HL-60/S4 treated with phorbol 12-myristate 13-acetate at 8.2 ng/mL for 4 days and 3 days (cell line): ENCODE measurements around the gene ZNF365.
"Not testable (repeated sequence)": the region's sequence is repeated elsewhere in the genome, so short reads cannot be mapped to it uniquely, and the experiment has no call there.

ENCODE experiments used
- in situ Hi-C: fragments of 300-500 bp; cut with MboI; formaldehyde crosslinking; loops from 2 replicates; pipeline ENCODE4 v1.15.0; 2022; ENCODE audit warnings: low sequenced_read_pairs

ZNF365 gene

DNA sequence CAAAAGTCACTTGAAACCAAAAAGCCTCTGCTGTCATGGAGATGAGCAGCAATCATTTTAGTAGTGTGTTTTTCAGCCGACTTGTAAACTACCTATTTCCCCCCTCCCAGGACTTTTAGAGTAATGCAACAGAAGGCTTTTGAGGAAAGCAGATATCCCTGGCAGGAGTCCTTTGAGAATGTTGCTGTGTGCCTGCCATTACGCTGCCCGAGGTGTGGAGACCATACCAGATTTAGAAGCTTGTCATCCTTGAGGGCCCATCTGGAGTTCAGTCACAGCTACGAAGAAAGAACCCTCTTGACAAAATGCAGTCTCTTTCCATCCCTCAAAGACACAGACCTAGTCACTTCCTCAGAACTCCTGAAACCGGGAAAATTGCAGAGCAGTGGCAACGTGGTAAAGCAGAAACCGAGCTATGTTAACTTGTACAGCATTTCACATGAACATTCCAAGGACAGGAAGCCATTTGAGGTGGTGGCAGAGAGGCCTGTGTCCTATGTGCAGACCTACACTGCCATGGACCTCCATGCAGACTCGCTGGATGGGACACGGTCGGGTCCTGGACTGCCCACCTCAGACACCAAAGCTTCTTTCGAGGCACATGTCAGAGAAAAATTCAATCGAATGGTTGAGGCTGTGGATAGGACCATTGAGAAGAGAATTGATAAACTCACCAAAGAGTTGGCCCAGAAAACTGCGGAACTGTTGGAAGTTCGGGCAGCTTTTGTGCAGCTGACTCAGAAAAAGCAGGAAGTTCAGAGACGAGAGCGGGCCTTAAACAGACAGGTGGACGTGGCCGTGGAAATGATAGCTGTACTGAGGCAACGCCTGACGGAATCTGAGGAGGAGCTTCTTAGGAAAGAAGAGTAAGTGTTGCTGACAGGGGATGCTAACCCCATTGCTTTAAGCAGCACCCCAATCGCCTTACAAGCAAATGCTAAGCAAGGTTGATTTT, 2.2 kb downstream of the ZNF365 start:
- in situ Hi-C loops, result no loop called here

DNA sequence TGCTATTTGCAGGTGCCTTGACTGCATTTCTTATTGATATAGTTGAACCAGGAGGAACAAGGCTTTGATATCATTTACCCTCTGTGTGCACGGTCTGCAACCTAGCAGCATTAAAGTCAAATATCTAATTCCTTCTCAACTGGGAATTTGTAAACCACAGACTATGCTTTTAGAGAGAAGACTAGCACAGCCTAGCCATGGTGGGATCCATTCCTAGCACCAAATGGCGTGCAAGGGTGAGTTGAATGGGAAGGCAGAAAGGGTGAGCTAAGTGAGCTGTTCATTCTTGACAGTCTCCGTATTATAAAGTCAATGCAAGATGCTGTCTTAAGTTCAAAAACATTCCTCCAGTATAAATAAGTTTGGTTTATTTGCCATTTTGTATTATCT, 2.9 kb downstream of the ZNF365 start:
- in situ Hi-C loops, result no loop called here

- in situ Hi-C loops, result no loop called here
Measured at GRCh38 chr10:62377966-62378365, 3.8 kb downstream of the ZNF365 start.

- in situ Hi-C loops, result not testable (repeated sequence)
Measured at GRCh38 chr10:62378877-62379276, 4.7 kb downstream of the ZNF365 start.

- in situ Hi-C loops, result no loop called here
Measured at GRCh38 chr10:62379394-62379793, 5.2 kb downstream of the ZNF365 start.

GRCh38 chr10:62380016-62380415, 5.8 kb downstream of the ZNF365 start:
- in situ Hi-C loops, result no loop called here

DNA sequence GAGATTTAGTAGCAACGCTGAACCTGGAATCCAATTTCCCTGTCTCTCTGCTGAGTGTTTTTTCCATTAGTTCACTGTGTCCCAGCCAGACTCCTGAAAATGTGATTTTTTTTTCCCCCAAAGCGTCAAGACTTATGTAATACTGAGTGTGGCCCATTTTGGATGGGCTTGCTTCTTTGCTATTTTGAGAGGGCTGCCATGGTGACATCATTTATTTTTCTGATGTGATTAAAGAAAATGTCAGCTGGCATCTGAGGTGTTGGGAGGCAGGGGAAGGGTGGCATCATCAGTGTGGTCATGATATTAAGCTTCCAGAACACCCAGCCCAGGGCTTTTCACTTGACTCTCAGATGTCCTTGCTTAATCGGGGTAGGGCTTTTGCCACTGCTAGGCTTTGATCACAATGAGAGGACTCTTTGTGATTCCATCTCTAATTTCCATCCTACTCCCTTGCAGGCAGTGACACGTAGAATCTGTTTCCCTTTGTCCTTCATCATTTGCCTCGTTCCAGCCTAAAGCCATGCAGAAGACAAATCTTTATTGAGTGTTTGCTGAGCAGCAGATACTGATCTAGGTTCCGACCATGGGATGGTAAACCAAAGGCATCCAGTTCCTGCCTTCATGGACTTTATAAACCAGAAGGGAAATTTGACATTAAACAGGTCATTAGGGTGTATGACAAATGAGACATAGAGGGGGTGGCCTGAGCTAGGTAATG, 7.4 kb downstream of the ZNF365 start:
- in situ Hi-C loops, result no loop called here

GRCh38 chr10:62382831-62383230, 8.7 kb downstream of the ZNF365 start:
- in situ Hi-C loops, result no loop called here

DNA sequence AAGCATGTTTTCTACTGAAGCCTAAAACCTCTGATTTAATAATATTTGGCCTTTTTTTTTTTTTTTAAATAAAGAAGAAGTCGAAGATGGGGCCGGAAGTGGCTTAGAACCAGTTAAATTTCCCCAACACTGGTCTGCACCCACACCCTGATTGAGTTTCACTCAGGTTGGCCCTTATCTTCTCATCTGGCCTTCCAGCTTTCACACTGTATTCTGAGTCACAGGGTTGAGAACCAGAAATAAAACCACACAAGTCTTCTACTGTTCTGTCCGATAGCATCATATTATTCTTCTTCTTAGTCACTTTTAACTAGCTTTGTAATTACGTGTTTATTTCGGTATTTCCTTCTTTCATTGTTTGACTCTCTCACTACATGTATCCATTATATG, 9.9 kb downstream of the ZNF365 start:
- in situ Hi-C loops, result no loop called here

- in situ Hi-C loops, result no loop called here
Measured at GRCh38 chr10:62384447-62385081, 10.4 kb downstream of the ZNF365 start.

- in situ Hi-C loops, result no loop called here
Measured at GRCh38 chr10:62386356-62387320, 12.5 kb downstream of the ZNF365 start.

DNA sequence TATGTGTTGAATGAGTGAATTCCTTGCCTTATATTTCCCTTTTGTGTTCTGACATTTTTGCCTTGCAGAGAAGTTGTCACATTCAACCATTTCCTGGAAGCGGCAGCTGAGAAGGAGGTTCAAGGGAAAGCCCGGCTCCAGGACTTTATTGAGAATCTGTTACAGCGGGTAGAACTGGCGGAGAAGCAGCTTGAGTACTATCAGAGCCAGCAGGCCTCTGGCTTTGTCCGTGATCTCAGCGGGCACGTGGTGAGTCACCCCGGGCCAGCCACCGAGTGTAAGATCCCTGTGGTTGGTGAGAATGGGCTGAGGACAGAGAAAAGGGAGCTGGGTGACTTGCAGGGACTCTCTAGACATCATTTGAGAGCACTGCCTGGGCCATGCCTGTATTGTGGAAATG, 14.2 kb downstream of the ZNF365 start:
- in situ Hi-C loops, result no loop called here

- in situ Hi-C loops, result no loop called here
Measured at GRCh38 chr10:62390497-62391176, 16.5 kb downstream of the ZNF365 start.

- in situ Hi-C loops, result no loop called here
Measured at GRCh38 chr10:62393237-62393636, 19.1 kb downstream of the ZNF365 start.

GRCh38 chr10:62394556-62395018, 20.4 kb downstream of the ZNF365 start:
- in situ Hi-C loops, result no loop called here

DNA sequence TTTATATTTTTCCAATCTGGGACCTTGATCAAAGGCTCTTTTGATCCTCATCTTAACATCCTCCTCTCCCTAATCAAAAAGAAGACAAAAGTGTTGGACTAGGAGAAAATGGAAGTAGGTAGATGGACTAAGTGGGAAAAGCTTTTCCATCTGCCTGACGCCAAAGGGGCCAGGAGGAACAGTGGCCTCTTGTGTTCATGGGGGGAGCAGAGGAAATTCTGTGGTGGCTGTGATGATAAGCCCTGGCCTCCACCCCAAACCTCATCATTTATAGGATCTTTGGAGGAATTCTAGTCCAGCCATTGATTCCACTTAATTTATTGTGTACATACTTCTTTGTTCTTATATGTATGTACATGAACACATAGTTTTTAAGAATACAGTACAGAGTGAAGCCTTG, 21.7 kb downstream of the ZNF365 start:
- in situ Hi-C loops, result no loop called here

GRCh38 chr10:62396864-62397263, 22.7 kb downstream of the ZNF365 start:
- in situ Hi-C loops, result no loop called here

DNA sequence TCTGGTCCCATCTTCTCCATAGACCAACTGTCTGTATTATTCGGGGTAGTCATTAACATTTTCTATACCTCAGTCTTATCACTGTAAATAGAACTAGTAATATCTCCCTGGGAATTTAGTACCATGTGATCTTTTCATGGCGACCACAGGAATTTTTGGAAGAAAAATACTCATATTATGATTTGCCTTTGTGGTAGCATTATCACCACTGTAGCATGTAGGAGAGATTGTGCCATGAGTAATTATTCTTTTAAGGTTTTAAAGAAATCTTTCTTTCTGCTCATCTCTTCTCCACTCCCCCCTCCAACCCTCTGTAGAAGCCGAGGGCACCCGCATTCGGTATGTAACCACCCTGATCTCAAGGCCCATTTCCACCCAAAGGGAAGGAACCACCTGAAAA, 25.0 kb downstream of the ZNF365 start:
- in situ Hi-C loops, result no loop called here

DNA sequence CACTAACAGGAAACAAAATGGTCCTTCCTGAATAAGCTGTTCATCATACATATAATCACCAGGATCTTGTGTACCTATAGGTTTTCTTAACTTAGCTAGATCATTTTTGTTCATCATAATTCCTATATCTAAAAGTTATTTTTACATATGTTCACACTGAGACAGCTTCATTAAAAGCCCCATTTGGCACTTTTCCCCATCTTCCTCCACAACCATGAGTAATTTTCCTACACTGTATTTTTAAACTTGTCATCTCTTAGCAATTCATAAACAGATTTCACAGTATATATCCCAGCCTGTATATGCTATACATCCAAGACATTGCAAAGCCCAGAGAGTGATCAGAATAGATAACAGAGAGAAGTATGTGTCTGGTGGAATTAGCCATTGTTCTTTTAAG, 28.3 kb downstream of the ZNF365 start:
- in situ Hi-C loops, result no loop called here

DNA sequence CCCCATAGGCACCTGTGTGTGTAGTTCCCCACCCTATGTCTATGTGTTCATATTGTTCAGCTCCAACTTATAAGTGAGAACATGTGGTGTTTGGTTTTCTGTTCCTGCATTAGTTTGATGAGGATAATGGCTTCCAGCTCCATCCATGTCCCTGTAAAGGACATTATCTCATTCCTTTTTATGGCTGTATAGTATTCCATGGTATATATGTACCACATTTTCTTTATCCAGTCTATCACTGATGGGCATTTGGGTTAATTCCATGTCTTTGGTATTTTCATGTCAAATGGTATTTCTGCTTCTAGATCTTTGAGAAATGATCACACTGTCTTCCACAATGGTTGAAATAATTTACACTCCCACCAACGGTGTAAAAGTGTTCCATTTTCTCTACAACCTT, 36.4 kb downstream of the ZNF365 start:
- in situ Hi-C loops, result not testable (repeated sequence)
